H1 (cell line): Measurements from ENCODE around the gene PI4KA. TPM values are rescaled to one million over a fixed set of nuclear protein-coding genes. Genes with fewer than 3 reads are reported as not detected.
A peak's percentile ranks its signal among the peaks of the same experiment; 100 is the strongest.

Experiments used
- CTCF ChIA-PET: fragments of 300-600 bp; sonication (Branson Sonifier 250); formaldehyde crosslinking; loops from one replicate; lab custom pipeline; 2021; ENCODE audit not compliant: partially characterized antibody; lab: Charles Lee
- POLR2A ChIA-PET: fragments of 300-600 bp; sonication (Branson Sonifier 250); formaldehyde crosslinking; loops from one replicate; lab custom pipeline; 2021; ENCODE audit warnings: inconsistent platforms; ENCODE audit not compliant: partially characterized antibody; lab: Charles Lee
- DNase-seq, 2 experiments: peaks; one replicate each; pipeline versions ENCODE4 v3.0.0 to v3.0.0-alpha.2; 2010 to 2022; ENCODE audit warnings: low spot score in 2 of 2, low read depth in 1 of 2, mixed read lengths in 1 of 2
- FAIRE-seq: peaks from 2 replicates; lab custom pipeline; 2011; peaks lifted over from hg19 to GRCh38; lab: Jason Lieb, UNC
- H2AFZ ChIP-seq: 2 replicates; pipeline ENCODE4 v1.8.1; 2012; ENCODE audit warnings: low read length, inconsistent platforms
- H2AK5ac ChIP-seq: 2 replicates; pipeline ENCODE4 v1.6.1; 2013; ENCODE audit warnings: low read depth, low read length
- H2BK120ac ChIP-seq: replicated peaks from 2 replicates; pipeline ENCODE3; 2013; ENCODE audit warnings: low read depth, low read length, inconsistent platforms
- H2BK12ac ChIP-seq: 2 replicates; pipeline ENCODE4 v1.6.1; 2013; ENCODE audit warnings: low read depth, low read length
- H2BK15ac ChIP-seq: 2 replicates; pipeline ENCODE4 v1.6.1; 2013; ENCODE audit warnings: low read length
- H2BK20ac ChIP-seq: 2 replicates; pipeline ENCODE4 v1.6.1; 2013; ENCODE audit warnings: low read length
- H2BK5ac ChIP-seq: 2 replicates; pipeline ENCODE4 v1.6.1; 2013; ENCODE audit warnings: low read depth, low read length
- H3K14ac ChIP-seq: 2 replicates; pipeline ENCODE4 v1.6.1; 2013; ENCODE audit warnings: inconsistent platforms; ENCODE audit not compliant: insufficient read length
- H3K18ac ChIP-seq: 2 replicates; pipeline ENCODE4 v1.6.1; 2013; ENCODE audit warnings: low read length; ENCODE audit errors: extremely low read depth
- H3K23ac ChIP-seq: 2 replicates; pipeline ENCODE4 v1.6.1; 2013; ENCODE audit warnings: inconsistent platforms; ENCODE audit not compliant: insufficient read length
- H3K23me2 ChIP-seq: 2 replicates; pipeline ENCODE4 v1.6.1; 2013; ENCODE audit warnings: low read depth, low read length
- H3K27ac ChIP-seq: 2 replicates; pipeline ENCODE4 v1.6.1; 2011; ENCODE audit warnings: low read depth, low read length, inconsistent platforms
- H3K27me3 ChIP-seq, 4 experiments: replicated peaks in 1 of 4; 1 replicate in 1 of 4; 2 replicates in 3 of 4; pipeline versions ENCODE4 v1.6.1 to v1.8.1; 2011 to 2013; ENCODE audit warnings: low read length in 3 of 4, mild to moderate bottlenecking in 3 of 4, inconsistent platforms in 2 of 4, mixed read lengths in 2 of 4, moderate library complexity in 1 of 4; ENCODE audit not compliant: control insufficient read depth in 3 of 4, insufficient read depth in 3 of 4; ENCODE audit errors: extremely low read depth in 1 of 4
- H3K36me3 ChIP-seq, 4 experiments: 2 replicates each; pipeline versions ENCODE4 v1.6.1 to v1.8.1; 2011 to 2013; ENCODE audit warnings: mild to moderate bottlenecking in 4 of 4, low read length in 3 of 4, moderate library complexity in 2 of 4, control low read depth in 1 of 4, inconsistent platforms in 1 of 4; ENCODE audit not compliant: insufficient read depth in 4 of 4, control insufficient read depth in 2 of 4
- H3K4ac ChIP-seq: replicated peaks from 2 replicates; pipeline ENCODE3; 2013; ENCODE audit warnings: low read length, low read depth, mixed read lengths, inconsistent platforms; ENCODE audit not compliant: insufficient read length
- H3K4me1 ChIP-seq, 4 experiments: replicated peaks in 1 of 4; 1 replicate in 1 of 4; 2 replicates in 3 of 4; pipeline versions ENCODE4 v1.6.1 to v1.8.1; 2011 to 2013; ENCODE audit warnings: low read length in 3 of 4, inconsistent platforms in 2 of 4, mixed read lengths in 1 of 4; ENCODE audit not compliant: insufficient read depth in 4 of 4, control insufficient read depth in 3 of 4
- H3K4me2 ChIP-seq, 2 experiments: 2 replicates each; pipeline versions ENCODE4 v1.6.1 to v1.8.1; 2011 to 2013; ENCODE audit warnings: low read depth in 2 of 2, low read length in 2 of 2, control low read depth in 1 of 2, inconsistent platforms in 1 of 2, mild to moderate bottlenecking in 1 of 2; ENCODE audit not compliant: insufficient read depth in 1 of 2
- H3K4me3 ChIP-seq, 4 experiments: fragments of 200-600, 300-600 bp in 1 of 4; sonication (generic), shearing (Covaris generic), sonication (Bioruptor Twin) in 1 of 4; 2 replicates each; pipeline versions ENCODE4 v1.5.1 to v1.8.1; 2011 to 2016; ENCODE audit warnings: low read length in 4 of 4, low read depth in 3 of 4, control low read depth in 2 of 4, inconsistent platforms in 2 of 4, mild to moderate bottlenecking in 2 of 4, mixed read lengths in 1 of 4, moderate library complexity in 1 of 4; ENCODE audit not compliant: insufficient read depth in 2 of 4; ENCODE audit errors: extremely low read depth in 1 of 4
- H3K56ac ChIP-seq: replicated peaks from 2 replicates; pipeline ENCODE3; 2013; ENCODE audit warnings: low read depth, mild to moderate bottlenecking, mixed read lengths, low read length, inconsistent platforms; ENCODE audit not compliant: insufficient read length
- H3K79me1 ChIP-seq: 2 replicates; pipeline ENCODE4 v1.6.1; 2013; ENCODE audit warnings: low read depth, low read length, control low read depth
- H3K79me2 ChIP-seq, 2 experiments: 2 replicates each; pipeline versions ENCODE4 v1.6.1 to v1.8.1; 2012 to 2013; ENCODE audit warnings: low read length in 2 of 2, mild to moderate bottlenecking in 2 of 2, inconsistent platforms in 1 of 2; ENCODE audit not compliant: insufficient read depth in 2 of 2, control insufficient read depth in 1 of 2
- H3K9ac ChIP-seq, 4 experiments: replicated peaks in 1 of 4; 1 replicate in 1 of 4; 2 replicates in 3 of 4; pipeline versions ENCODE4 v1.6.1 to v1.8.1; 2011 to 2013; ENCODE audit warnings: low read depth in 3 of 4, low read length in 3 of 4, control low read depth in 2 of 4, mild to moderate bottlenecking in 2 of 4, moderate library complexity in 2 of 4, inconsistent platforms in 1 of 4; ENCODE audit errors: extremely low read depth in 1 of 4
- H3K9me3 ChIP-seq, 2 experiments: 2 replicates each; pipeline versions ENCODE4 v1.6.1 to v1.8.1; 2012 to 2013; ENCODE audit warnings: mild to moderate bottlenecking in 2 of 2, moderate library complexity in 2 of 2, control low read depth in 1 of 2, inconsistent platforms in 1 of 2, low read depth in 1 of 2, low read length in 1 of 2, mixed read lengths in 1 of 2; ENCODE audit not compliant: insufficient read depth in 2 of 2
- H4K20me1 ChIP-seq, 2 experiments: replicated peaks in 1 of 2; 2 replicates each; pipeline versions ENCODE3 to v1.8.1; 2011 to 2013; ENCODE audit warnings: inconsistent platforms in 2 of 2, low read length in 2 of 2, mild to moderate bottlenecking in 1 of 2; ENCODE audit not compliant: insufficient read depth in 2 of 2, control insufficient read depth in 1 of 2
- H4K5ac ChIP-seq: 2 replicates; pipeline ENCODE4 v1.6.1; 2013; ENCODE audit warnings: low read length, low read depth, mixed read lengths, inconsistent platforms; ENCODE audit not compliant: insufficient read length
- H4K8ac ChIP-seq: 2 replicates; pipeline ENCODE4 v1.8.0; 2013; ENCODE audit warnings: mild to moderate bottlenecking, moderate library complexity, low read length, inconsistent platforms; ENCODE audit not compliant: insufficient read depth; ENCODE audit errors: extremely low read depth
- H4K91ac ChIP-seq: replicated peaks from 2 replicates; pipeline ENCODE3; 2013; ENCODE audit warnings: low read length, mixed read lengths, inconsistent platforms; ENCODE audit not compliant: insufficient read length
- CBX5 ChIP-seq: fragments of 300-800, 300-1000 bp; sonication (generic); IDR thresholded peaks from 2 replicates; pipeline ENCODE4 v1.7.1; 2016; ENCODE audit warnings: antibody characterized with exemption, low read length, low read depth
- CTBP2 ChIP-seq: IDR thresholded peaks from 2 replicates; pipeline ENCODE4 v1.7.0; 2011; ENCODE audit warnings: borderline replicate concordance, mild to moderate bottlenecking, moderate library complexity, mixed read lengths, low read length; ENCODE audit not compliant: insufficient read depth, insufficient read length
- EGR1 ChIP-seq: IDR thresholded peaks from 2 replicates; pipeline ENCODE4 v1.6.1; 2011; ENCODE audit warnings: low read depth, low read length, borderline replicate concordance
- FOSL1 ChIP-seq: IDR thresholded peaks from 2 replicates; pipeline ENCODE4 v1.6.1; 2011; ENCODE audit warnings: mild to moderate bottlenecking, low read depth, low read length, moderate library complexity; ENCODE audit not compliant: insufficient read depth
- GABPA ChIP-seq: IDR thresholded peaks from 2 replicates; pipeline ENCODE4 v1.6.1; 2011; ENCODE audit warnings: mild to moderate bottlenecking, low read length, moderate library complexity, borderline replicate concordance; ENCODE audit not compliant: insufficient read depth
- GTF2F1 ChIP-seq: IDR thresholded peaks from 2 replicates; pipeline ENCODE4 v1.6.1; 2012; ENCODE audit warnings: low read depth, low read length, improper control_type of control experiment, borderline replicate concordance
- JUN ChIP-seq: IDR thresholded peaks from 2 replicates; pipeline ENCODE4 v1.6.1; 2011; ENCODE audit warnings: low read depth, mild to moderate bottlenecking, improper control_type of control experiment, low read length
- POLR2A ChIP-seq, 2 experiments: IDR thresholded peaks; 1 replicate in 1 of 2; 2 replicates in 1 of 2; pipeline ENCODE4 v1.6.1; 2011; ENCODE audit warnings: low read depth in 2 of 2, low read length in 2 of 2, mild to moderate bottlenecking in 2 of 2; ENCODE audit errors: control extremely low read depth in 1 of 2
- POLR2AphosphoS5 ChIP-seq: IDR thresholded peaks from 2 replicates; pipeline ENCODE4 v1.6.1; 2011; ENCODE audit warnings: low read depth, low read length
- SAP30 ChIP-seq: fragments of 300-600 bp; sonication (generic); IDR thresholded peaks from 2 replicates; pipeline ENCODE4 v1.7.1; 2012; ENCODE audit warnings: low read length, moderate library complexity, mild to moderate bottlenecking, inconsistent platforms; ENCODE audit not compliant: insufficient read depth, insufficient replicate concordance
- SIRT6 ChIP-seq: IDR thresholded peaks from one replicate; pipeline ENCODE4 v1.7.1; 2012; ENCODE audit warnings: low read length, inconsistent platforms
- SRF ChIP-seq: IDR thresholded peaks from 2 replicates; pipeline ENCODE4 v1.6.1; 2011; ENCODE audit warnings: mild to moderate bottlenecking, low read depth, low read length, moderate library complexity
- TBP ChIP-seq: IDR thresholded peaks from 2 replicates; pipeline ENCODE4 v1.6.1; 2011; ENCODE audit warnings: low read depth, low read length, improper control_type of control experiment
- TEAD4 ChIP-seq: IDR thresholded peaks from 2 replicates; pipeline ENCODE4 v1.6.1; 2012; ENCODE audit warnings: low read depth, low read length, inconsistent platforms, mixed read lengths
- WGBS, 2 experiments: shearing (Covaris generic) in 1 of 2; methylation state at CpG; one replicate each; pipeline versions ENCODE4 v1.1.6 to v1.1.7; 2013 to 2015; ENCODE audit warnings: low lambda C conversion rate in 2 of 2, mixed read lengths in 2 of 2, inconsistent platforms in 1 of 2, low coverage in 1 of 2, missing lambda C conversion rate in 1 of 2; ENCODE audit not compliant: insufficient replicate concordance in 2 of 2, insufficient coverage in 1 of 2, insufficient read length in 1 of 2; ENCODE audit errors: extremely low coverage in 1 of 2, missing lambda C conversion rate in 1 of 2; 5-methylcytosine and 5-hydroxymethylcytosine counted together
- polyA plus RNA-seq, 7 experiments: library from polyadenylated mRNA; depleted of rRNA in 3 of 7; stranded (reverse) in 5 of 7; unstranded in 2 of 7; fragments of >200 nt in 5 of 7; fragments of 200-250 nt in 2 of 7; gene quantifications; 1 replicate in 5 of 7; 2 replicates in 1 of 7; 4 replicates in 1 of 7; pipeline versions ENCODE4 v1.2.1 to v1.2.3, GENCODE V29; 2011 to 2013; ENCODE audit warnings: missing spikeins in 2 of 7, mixed read lengths in 2 of 7
- total RNA-seq: library from RNA; stranded (reverse); fragmentation: NEBNext Ultra II Directional; extraction: Animal tissue kit (Norgen Biotek cat#: 25700); gene quantifications from 2 replicates; pipeline ENCODE4 v1.2.1, GENCODE V29; 2021

Gene PI4KA
- total and polyA plus RNA-seq, 2 of the 8 experiments (the other 6 are each of a cell fraction or from before 2014, with no cell fraction given): 22.5 to 37.7 TPM

DNA sequence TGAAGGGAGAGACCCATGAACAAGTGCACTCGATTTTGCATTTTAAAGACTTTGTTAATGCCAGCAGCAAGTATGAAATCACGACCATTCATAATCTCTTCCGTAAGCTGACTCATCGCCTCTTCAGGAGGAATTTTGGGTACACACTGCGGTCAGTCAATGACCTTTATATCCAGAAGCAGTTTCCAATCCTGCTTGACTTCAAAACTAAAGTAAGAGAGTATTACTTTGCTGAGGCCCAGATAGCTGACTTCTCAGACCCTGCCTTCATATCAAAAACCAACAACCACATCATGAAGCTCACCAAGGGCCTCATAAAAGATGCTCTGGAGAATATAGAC, 78.8 kb downstream of the PI4KA start:
- Histone ChIP-seq H4K91ac (no peak overlapping the region), H3K4ac (no peak overlapping the region), H3K79me2 (no peaks in the 10 kb centered on the region), H3K4me1 (peaks cover 3 to 11% (median 6%) of the 10 kb centered on the region in 4 experiments; a peak in 4 of 7 replicates), H2AFZ (no peak overlapping the region), H4K5ac (no peak overlapping the region), H4K8ac (no peak overlapping the region), H2BK20ac (no peak overlapping the region), H3K23ac (no peak overlapping the region), H3K23me2 (no peaks in the 10 kb centered on the region), H3K27ac (no peak overlapping the region), H3K4me3 (no peak overlapping the region), H3K9ac (no peak overlapping the region; a peak in 1 of 7 replicates), H2BK12ac (no peak overlapping the region), H2BK5ac (no peak overlapping the region), H3K18ac (no peak overlapping the region), H3K56ac (no peak overlapping the region), H2BK15ac (no peak overlapping the region), H3K14ac (no peak overlapping the region), H3K79me1 (no peaks in the 10 kb centered on the region), H3K27me3 (no peaks in the 10 kb centered on the region), H3K4me2 (no peak overlapping the region), H2BK120ac (no peak overlapping the region), H2AK5ac (peak overlapping the region; percentile 45; the same call in 1 of the 2 replicates), H4K20me1 (peaks cover 0 to 4% of the 10 kb centered on the region in 2 experiments), H3K9me3 (no peaks in the 10 kb centered on the region), H3K36me3 (no peaks in the 10 kb centered on the region)
- CTCF ChIA-PET: interaction anchor here (1.0 to 2.0 kb wide), 5 partner anchors 9 to 38 kb away, joined by 3 to 10 read pairs (median 5); no protein-coding TSS in a partner anchor
- WGBS, 2 experiments: 89% methylated on average over 5 of the region's 5 CpGs; no CpG with 5 or more reads in 1 of the 2 experiments
- FAIRE-seq (no peak), DNase-seq (no peak)
- POLR2A ChIA-PET: no interaction called here
- TF ChIP-seq SIRT6 (no peak), POLR2AphosphoS5 (no peak), SAP30 (no peak), POLR2A (IDR thresholded peaks at IDR 0.05; ENCODE audit: control extremely low read depth in 1 of 2, low read depth in 2 of 2, low read length in 2 of 2) (no peak), CTBP2 (no peak), TBP (no peak), FOSL1 (no peak), TEAD4 (no peak), SRF (no peak), GTF2F1 (no peak), EGR1 (no peak), CBX5 (no peak), GABPA (no peak), JUN (no peak)
